Midbrain (tissue), 1 donor: ENCODE results near the gene COG8.
"Not testable (repeated sequence)": the region's sequence is repeated elsewhere in the genome, so short reads cannot be mapped to it uniquely, and the experiment has no call there.

ENCODE experiments used
- DNase-seq: peaks from one replicate; lab custom pipeline; 2025; lab: John Stamatoyannopoulos, UW

Gene COG8

GRCh38 chr16:69339289-69340094 lies at the start of gene COG8, which contains the start of gene NIP7:
Gene COG8 (minus strand): TSS chr16:69339564. CDS start chr16:69339552, 12 bp downstream.
Gene NIP7 (plus strand): TSS chr16:69339772. CDS start chr16:69339830, 58 bp downstream.
- DNase-seq: peak; percentile 97

DNA sequence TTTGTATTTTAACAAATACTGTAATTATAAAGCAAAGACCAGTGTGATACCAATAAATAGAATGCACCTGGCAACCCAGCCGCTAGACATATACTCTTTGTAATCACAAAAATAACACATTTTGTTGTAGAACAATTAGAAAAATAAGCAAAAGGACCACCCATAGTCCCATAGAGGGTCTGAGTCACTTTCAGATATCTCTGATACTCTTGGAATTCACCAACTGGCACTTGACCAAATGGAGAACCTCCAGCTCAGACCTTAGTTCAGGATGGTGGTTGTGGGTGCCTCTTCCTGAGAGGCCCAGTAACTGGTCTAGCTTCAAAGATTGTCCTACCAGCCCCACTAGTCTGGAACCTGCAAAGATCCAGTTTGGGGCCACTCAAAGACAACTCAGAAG lies 47.2 kb upstream of the COG8 start:
- DNase-seq: no peak

DNA sequence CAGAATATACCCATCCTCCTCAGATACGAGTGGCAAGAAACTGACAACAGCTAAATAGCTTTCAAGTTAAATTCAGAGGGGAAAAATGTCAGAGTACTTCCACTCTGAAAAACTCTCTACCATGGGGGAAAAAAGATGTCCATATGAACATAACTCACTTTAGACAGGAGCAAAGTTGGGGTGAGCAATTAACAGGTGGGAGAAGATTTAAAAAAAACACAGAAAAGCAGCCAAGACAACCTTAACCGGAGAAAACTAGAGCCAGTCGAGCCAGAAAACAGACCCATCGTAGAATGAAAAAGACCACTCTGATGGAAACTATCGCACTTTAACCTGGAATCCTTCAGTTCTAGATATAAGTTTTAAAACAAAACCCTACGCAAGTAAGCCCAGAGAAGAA lies 45.6 kb upstream of the COG8 start:
- no peak for DNase-seq

DNA sequence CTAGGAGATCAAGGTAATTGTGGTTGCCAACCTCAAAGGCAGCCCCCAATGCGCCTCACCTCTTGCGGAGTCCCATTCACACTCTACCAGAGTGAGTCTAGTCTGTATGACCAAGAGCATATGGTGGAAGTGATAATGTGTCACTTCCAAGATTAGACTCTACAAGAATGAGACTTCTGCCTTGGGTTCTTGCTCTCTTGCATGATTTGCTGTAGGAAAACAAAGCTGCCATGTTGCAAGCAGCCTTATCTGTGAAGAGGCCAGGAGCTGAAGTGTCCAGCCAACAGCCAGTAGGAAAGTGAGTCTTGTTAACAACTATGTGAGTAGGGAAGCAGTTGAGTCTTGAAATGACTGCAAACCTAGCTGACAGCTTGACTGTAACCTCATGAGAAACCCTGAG lies 43.1 kb upstream of the COG8 start:
- no peak for DNase-seq

- DNase-seq: no peak
Measured at GRCh38 chr16:69381231-69381630, 41.9 kb upstream of the COG8 start.

- DNase-seq: no peak
Measured at GRCh38 chr16:69378760-69379159, 39.4 kb upstream of the COG8 start.

- no peak for DNase-seq
Measured at GRCh38 chr16:69378036-69378435, 38.7 kb upstream of the COG8 start.

- no peak for DNase-seq
Measured at GRCh38 chr16:69376393-69377059, 37.2 kb upstream of the COG8 start.

- DNase-seq: no peak
Measured at GRCh38 chr16:69373019-69373418, 33.7 kb upstream of the COG8 start.

DNA sequence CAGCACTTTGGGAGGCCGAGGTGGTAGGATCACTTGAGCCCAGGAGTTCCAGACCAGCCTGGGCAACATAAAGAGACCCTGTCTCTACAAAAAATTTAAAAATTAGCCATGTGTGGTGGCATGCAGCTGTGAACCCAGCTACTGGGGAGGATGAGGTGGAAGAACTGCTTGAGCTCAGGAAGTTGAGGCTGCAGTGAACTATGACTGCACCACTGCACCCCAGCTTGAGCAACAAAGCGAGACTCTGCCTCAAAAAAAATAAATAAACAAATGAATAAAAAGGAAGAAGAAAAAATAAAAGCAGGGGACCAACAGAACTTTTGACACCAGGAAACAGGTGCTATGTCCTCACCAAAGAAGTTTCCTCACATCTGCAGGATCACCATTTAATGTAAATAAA lies 32.2 kb upstream of the COG8 start:
- DNase-seq: no peak

DNA sequence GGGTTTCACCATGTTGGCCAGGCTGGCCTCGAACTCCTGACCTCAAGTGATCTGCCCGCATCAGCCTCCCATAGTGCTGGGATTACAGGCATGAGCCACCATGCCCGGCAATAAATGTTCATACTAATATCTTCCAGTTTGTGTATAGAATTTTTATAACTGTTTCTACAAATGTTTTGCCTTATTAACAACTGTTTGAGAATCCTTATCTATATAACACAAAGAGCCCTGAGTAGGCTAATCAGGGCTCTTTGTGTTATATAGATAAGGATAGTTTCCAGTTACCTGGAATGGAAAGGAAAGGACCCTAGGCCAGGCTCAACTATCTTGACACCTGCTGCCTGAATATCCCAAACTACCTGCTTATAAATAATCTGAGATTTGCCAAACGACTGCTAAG lies 29.5 kb upstream of the COG8 start:
- no peak for DNase-seq

- no peak for DNase-seq
Measured at GRCh38 chr16:69367980-69368379, 28.6 kb upstream of the COG8 start.

DNA sequence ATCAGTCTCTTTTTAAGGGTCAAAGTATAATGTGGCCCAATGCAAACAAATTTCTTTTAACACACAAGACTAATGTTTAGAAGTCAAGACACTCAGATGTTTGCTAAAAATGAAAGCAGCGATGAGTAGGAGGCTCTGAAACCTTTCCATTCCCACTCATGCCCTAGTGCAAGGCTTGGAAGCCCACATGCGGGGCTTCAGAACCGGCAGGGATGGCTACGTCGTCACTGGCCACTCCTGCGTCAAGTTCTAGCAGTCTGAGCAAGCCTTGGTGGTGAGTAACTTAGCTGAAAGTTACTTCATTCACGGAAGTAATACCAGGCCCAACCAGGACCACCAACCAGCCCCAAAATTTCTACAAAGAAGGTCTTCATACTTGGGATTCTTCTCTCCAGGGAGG lies 27.1 kb upstream of the COG8 start:
- DNase-seq: no peak

- DNase-seq: no peak
Measured at GRCh38 chr16:69365901-69366300, 26.5 kb upstream of the COG8 start.

DNA sequence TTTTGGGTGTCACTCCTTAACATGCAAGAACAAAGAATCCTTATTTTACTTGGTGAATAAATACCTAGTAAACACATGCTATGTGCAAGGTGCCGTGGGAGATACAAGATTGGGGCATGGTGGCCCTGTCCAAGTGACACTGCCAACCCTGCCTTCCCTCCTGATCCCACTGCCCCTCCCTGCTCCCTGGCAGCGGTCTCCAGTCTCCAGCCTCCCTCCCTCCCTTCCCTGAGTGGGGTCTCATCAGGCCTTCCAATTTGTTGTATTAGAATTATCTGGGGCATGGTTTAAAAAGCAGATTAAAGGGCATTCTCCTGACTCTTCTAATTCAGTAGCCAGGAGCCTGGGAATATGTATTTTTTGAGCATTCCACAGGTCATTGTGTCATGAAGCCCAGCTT lies 24.7 kb upstream of the COG8 start:
- DNase-seq: no peak

- no peak for DNase-seq
Measured at GRCh38 chr16:69363281-69363717, 23.9 kb upstream of the COG8 start.

GRCh38 chr16:69360070-69360469 lies 20.7 kb upstream of the COG8 start:
- DNase-seq: not testable (repeated sequence)

DNA sequence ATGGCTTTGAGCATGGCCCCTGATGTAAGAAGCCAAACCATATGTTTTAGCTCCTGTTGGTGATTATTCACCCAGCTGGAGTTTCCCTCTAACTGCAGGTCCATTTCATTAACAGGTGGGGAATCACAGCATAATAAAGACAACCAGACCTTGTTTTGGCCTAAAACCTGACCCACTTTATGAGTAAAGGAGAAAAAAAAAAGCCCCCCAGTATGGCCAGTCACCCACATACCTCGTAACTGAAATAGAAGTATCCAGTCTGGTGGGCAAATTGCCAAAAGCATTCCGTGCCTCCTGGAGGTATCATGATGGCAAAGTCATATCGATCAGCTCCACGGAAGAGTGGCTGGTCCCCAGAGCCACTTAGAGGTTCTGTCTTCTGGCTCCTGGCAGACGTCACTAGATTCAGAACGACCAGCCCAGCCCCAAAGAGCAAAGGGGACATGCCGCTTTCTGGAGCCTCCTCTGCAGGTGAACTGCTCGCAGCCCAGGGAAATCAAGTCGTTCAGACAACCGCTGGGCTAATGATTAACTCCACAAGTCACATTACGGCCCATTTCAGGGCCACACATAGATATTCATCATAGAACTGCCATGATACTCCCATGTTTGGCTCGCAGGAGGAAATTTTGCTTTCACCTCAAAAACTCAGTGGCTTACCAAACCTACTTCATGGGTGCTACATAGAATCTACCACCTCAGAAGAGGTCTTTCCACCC lies 12.1 kb upstream of the COG8 start, which contains the start of gene TMED6:
TSS of gene TMED6 (minus strand) at position 478 of the 719 bp plus-strand sequence. CDS start at position 445, 33 bp downstream.
- no peak for DNase-seq

GRCh38 chr16:69350536-69351133 lies 11.3 kb upstream of the COG8 start:
- DNase-seq: no peak

- DNase-seq: no peak
Measured at GRCh38 chr16:69349536-69349935, 10.2 kb upstream of the COG8 start.

- DNase-seq: no peak
Measured at GRCh38 chr16:69348222-69348621, 8.9 kb upstream of the COG8 start.

DNA sequence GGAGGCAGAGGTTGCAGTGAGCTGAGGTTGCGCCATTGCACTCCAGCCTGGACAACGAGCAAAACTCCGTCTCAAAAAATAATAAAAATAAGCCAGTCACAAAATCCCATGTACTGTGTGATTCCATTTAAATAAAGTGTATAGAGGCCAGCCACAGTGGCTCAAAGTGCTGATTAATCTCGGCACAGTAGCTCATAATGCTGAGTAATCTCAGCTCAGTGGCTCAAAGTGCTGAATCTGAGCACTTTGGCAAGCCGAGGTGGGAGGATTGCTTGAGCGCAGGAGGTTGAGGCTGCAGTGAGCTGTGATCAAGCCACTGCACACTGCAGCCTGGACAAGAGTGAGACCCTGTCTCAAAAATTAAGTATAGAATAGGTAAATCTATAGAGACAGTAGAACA lies 7.3 kb upstream of the COG8 start:
- DNase-seq: no peak
